ENCODE measurements around the gene BMPER.
A peak's percentile ranks its signal among the peaks of the same experiment; 100 is the strongest.

DNA sequence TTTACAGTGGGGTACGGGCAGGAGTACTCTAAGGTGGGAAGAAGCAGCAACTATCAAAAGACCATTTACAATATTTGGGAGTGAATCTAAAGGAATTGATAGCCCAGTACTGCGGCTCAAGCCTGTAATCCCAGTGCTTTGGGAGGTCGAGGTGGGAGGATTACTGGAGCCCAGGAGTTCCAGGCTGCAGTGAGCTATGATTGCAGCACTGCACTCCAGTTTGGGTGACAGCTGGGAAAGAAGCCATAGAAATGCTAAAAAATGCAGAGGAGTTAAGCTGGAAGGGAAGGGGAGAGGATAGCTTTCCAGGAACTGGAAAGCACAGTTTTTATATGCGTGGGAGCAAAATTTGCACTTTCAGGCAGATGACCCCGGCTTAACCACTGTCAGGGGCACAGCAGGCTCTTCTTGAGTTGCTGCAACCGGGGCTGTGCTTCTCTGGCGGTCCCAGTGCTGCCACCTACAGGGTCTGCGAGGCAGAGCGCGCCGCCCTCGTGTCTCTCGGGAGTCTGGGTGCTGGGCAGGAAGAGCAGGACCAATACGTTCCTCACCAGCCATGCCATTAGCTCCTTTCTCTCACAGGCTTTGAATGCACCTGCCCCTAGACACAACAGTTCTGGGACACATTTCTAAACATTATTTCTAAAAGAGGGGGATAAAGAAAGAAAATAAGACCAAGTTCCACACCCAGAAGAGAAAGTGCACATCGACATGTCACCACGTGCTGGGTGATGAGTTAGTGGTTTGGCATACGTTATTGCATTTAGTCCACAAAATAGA lies 10.1 kb upstream of the BMPER start:
- TF ChIP-seq, protein P1, sequence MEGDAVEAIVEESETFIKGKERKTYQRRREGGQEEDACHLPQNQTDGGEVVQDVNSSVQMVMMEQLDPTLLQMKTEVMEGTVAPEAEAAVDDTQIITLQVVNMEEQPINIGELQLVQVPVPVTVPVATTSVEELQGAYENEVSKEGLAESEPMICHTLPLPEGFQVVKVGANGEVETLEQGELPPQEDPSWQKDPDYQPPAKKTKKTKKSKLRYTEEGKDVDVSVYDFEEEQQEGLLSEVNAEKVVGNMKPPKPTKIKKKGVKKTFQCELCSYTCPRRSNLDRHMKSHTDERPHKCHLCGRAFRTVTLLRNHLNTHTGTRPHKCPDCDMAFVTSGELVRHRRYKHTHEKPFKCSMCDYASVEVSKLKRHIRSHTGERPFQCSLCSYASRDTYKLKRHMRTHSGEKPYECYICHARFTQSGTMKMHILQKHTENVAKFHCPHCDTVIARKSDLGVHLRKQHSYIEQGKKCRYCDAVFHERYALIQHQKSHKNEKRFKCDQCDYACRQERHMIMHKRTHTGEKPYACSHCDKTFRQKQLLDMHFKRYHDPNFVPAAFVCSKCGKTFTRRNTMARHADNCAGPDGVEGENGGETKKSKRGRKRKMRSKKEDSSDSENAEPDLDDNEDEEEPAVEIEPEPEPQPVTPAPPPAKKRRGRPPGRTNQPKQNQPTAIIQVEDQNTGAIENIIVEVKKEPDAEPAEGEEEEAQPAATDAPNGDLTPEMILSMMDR (IDR thresholded peaks at IDR 0.05; ENCODE audit: poor library complexity), result peak; percentile 81
- TF ChIP-seq EZH2phosphoT487 (IDR thresholded peaks at IDR 0.05; ENCODE audit: low read depth, severe bottlenecking, unreplicated experiment), result no peak
